Measurements from ENCODE around the gene SULT1C2. TPM values are rescaled to one million over a fixed set of nuclear protein-coding genes. Genes with fewer than 3 reads are reported as not detected.

SULT1C2 gene
- total RNA-seq, 1 experiment from 2014 or later, result not detected

- H3K4me1 ChIP-seq (ENCODE audit: insufficient read depth, low read length, poor library complexity, severe bottlenecking), result no peaks in the 10 kb centered on the region
- H3K4me3 ChIP-seq (ENCODE audit: low read depth, low read length, poor library complexity, severe bottlenecking), result no peak overlapping the region
- no peaks in the 10 kb centered on the region for H3K36me3 ChIP-seq (ENCODE audit: insufficient read depth, low read length, poor library complexity, severe bottlenecking)
- TF ChIP-seq CTCF (conservative IDR thresholded peaks at IDR 0.05; ENCODE audit: low read depth, low read length) (no peak), EZH2 (IDR thresholded peaks at IDR 0.05; ENCODE audit: borderline replicate concordance, low read depth, low read length, poor library complexity, severe bottlenecking) (no peak)
- intact Hi-C loops (cut with micrococcal nuclease; ENCODE audit: unreplicated experiment), result no loop called here
- H3K27me3 ChIP-seq (replicated peaks; ENCODE audit: insufficient read depth, low read depth, low read length, poor library complexity), result no peaks in the 10 kb centered on the region
- BruUV-seq (replicated peaks), result no TSS peak
- no peak overlapping the region for H3K27ac ChIP-seq (ENCODE audit: low read depth, low read length, poor library complexity, severe bottlenecking)
- H3K9me3 ChIP-seq (ENCODE audit: low read depth, low read length, poor library complexity, severe bottlenecking), result no peaks in the 10 kb centered on the region
- CTCF ChIA-PET, result no interaction called here
- POLR2A ChIA-PET (ENCODE audit: low non-redundant PET), result no interaction called here
- no peak for DNase-seq (ENCODE audit: low spot score)
Observed at GRCh38 chr2:108257757-108258331, 30.9 kb upstream of the SULT1C2 start.

- TF ChIP-seq EZH2 (IDR thresholded peaks at IDR 0.05; ENCODE audit: borderline replicate concordance, low read depth, low read length, poor library complexity, severe bottlenecking) (no peak), CTCF (conservative IDR thresholded peaks at IDR 0.05; ENCODE audit: low read depth, low read length) (no peak)
- Histone ChIP-seq H3K27me3 (replicated peaks; ENCODE audit: insufficient read depth, low read depth, low read length, poor library complexity) (peaks cover 14% of the 10 kb centered on the region), H3K27ac (ENCODE audit: low read depth, low read length, poor library complexity, severe bottlenecking) (no peak overlapping the region), H3K36me3 (ENCODE audit: insufficient read depth, low read length, poor library complexity, severe bottlenecking) (no peaks in the 10 kb centered on the region), H3K4me3 (ENCODE audit: low read depth, low read length, poor library complexity, severe bottlenecking) (no peak overlapping the region), H3K4me1 (ENCODE audit: insufficient read depth, low read length, poor library complexity, severe bottlenecking) (no peaks in the 10 kb centered on the region), H3K9me3 (ENCODE audit: low read depth, low read length, poor library complexity, severe bottlenecking) (no peaks in the 10 kb centered on the region)
- BruUV-seq (replicated peaks), result no TSS peak
- CTCF ChIA-PET, result no interaction called here
- POLR2A ChIA-PET (ENCODE audit: low non-redundant PET), result no interaction called here
- no peak for DNase-seq (ENCODE audit: low spot score)
- intact Hi-C loops (cut with micrococcal nuclease; ENCODE audit: unreplicated experiment), result no loop called here
Observed at GRCh38 chr2:108260773-108261172, 27.9 kb upstream of the SULT1C2 start.

- ChIA-PET POLR2A (ENCODE audit: low non-redundant PET) (no interaction called here), CTCF (no interaction called here)
- H3K4me3 ChIP-seq (ENCODE audit: low read depth, low read length, poor library complexity, severe bottlenecking), result no peak overlapping the region
- peaks cover 14% of the 10 kb centered on the region for H3K27me3 ChIP-seq (replicated peaks; ENCODE audit: insufficient read depth, low read depth, low read length, poor library complexity)
- no peaks in the 10 kb centered on the region for H3K9me3 ChIP-seq (ENCODE audit: low read depth, low read length, poor library complexity, severe bottlenecking)
- DNase-seq (ENCODE audit: low spot score), result no peak
- no peaks in the 10 kb centered on the region for H3K36me3 ChIP-seq (ENCODE audit: insufficient read depth, low read length, poor library complexity, severe bottlenecking)
- intact Hi-C loops (cut with micrococcal nuclease; ENCODE audit: unreplicated experiment), result no loop called here
- no TSS peak for BruUV-seq (replicated peaks)
- no peak for TF ChIP-seq CTCF (conservative IDR thresholded peaks at IDR 0.05; ENCODE audit: low read depth, low read length)
- no peak for TF ChIP-seq EZH2 (IDR thresholded peaks at IDR 0.05; ENCODE audit: borderline replicate concordance, low read depth, low read length, poor library complexity, severe bottlenecking)
- H3K4me1 ChIP-seq (ENCODE audit: insufficient read depth, low read length, poor library complexity, severe bottlenecking), result no peaks in the 10 kb centered on the region
- H3K27ac ChIP-seq (ENCODE audit: low read depth, low read length, poor library complexity, severe bottlenecking), result no peak overlapping the region
Observed at GRCh38 chr2:108262036-108262435, 26.7 kb upstream of the SULT1C2 start.
